HepG2 (cell line): ENCODE results near the gene APBA3. TPM values are rescaled to one million over a fixed set of nuclear protein-coding genes. Genes with fewer than 3 reads are reported as not detected.
A peak's percentile ranks its signal among the peaks of the same experiment; 100 is the strongest.

Experiments used
- CCAR2 ChIP-seq: fragments of 200-400 bp; formaldehyde crosslinking; optimal IDR thresholded peaks from 2 replicates; pipeline ENCODE3; 2018; ENCODE audit warnings: low read depth, mild to moderate bottlenecking, low read length, moderate library complexity
- FOSL2 ChIP-seq: sonication (generic); formaldehyde crosslinking; IDR thresholded peaks from 2 replicates; pipeline ENCODE4 v1.4.0; 2020; ENCODE audit warnings: missing genetic modification reagents
- FOXO1 ChIP-seq: sonication (generic); formaldehyde crosslinking; IDR thresholded peaks from 2 replicates; pipeline ENCODE4 v1.4.0; 2020; ENCODE audit warnings: missing genetic modification reagents
- GABPB1 ChIP-seq: IDR thresholded peaks from 2 replicates; pipeline ENCODE4 v1.6.1; 2016; ENCODE audit warnings: mild to moderate bottlenecking, missing genetic modification reagents, moderate library complexity, missing compliant biosample characterization
- GATAD1 ChIP-seq: IDR thresholded peaks from 2 replicates; pipeline ENCODE4 v1.6.1; 2016; ENCODE audit warnings: missing genetic modification reagents, missing compliant biosample characterization
- GLI4 ChIP-seq: sonication (generic); formaldehyde crosslinking; IDR thresholded peaks from 2 replicates; pipeline ENCODE4 v1.5.1; 2020; ENCODE audit warnings: missing genetic modification reagents, mild to moderate bottlenecking, moderate library complexity, borderline replicate concordance
- HNRNPLL ChIP-seq: fragments of 200-400 bp; formaldehyde crosslinking; IDR thresholded peaks from 2 replicates; pipeline ENCODE4 v1.6.1; 2017; ENCODE audit warnings: mild to moderate bottlenecking, low read depth, low read length; ENCODE audit not compliant: poor library complexity, severe bottlenecking
- KAT8 ChIP-seq: IDR thresholded peaks from 2 replicates; pipeline ENCODE4 v1.6.1; 2016; ENCODE audit warnings: missing genetic modification reagents, missing compliant biosample characterization
- KDM3A ChIP-seq: IDR thresholded peaks from 2 replicates; pipeline ENCODE4 v1.6.1; 2018; ENCODE audit warnings: low read depth, missing compliant biosample characterization
- KLF6 ChIP-seq: IDR thresholded peaks from 2 replicates; pipeline ENCODE4 v1.8.0; 2016; ENCODE audit warnings: missing biosample characterization, missing genetic modification reagents
- MAZ ChIP-seq, 2 experiments: sonication (generic) in 1 of 2; formaldehyde crosslinking in 1 of 2; IDR thresholded peaks; 2 replicates each; pipeline versions ENCODE4 v1.5.0 to v1.6.1; 2012 to 2020; ENCODE audit warnings: low read depth in 2 of 2, mild to moderate bottlenecking in 2 of 2, borderline replicate concordance in 1 of 2, improper control_type of control experiment in 1 of 2, low read length in 1 of 2, missing genetic modification reagents in 1 of 2, moderate library complexity in 1 of 2
- MTA1 ChIP-seq: sonication (generic); formaldehyde crosslinking; IDR thresholded peaks from 2 replicates; pipeline ENCODE4 v1.4.0; 2020; ENCODE audit warnings: missing genetic modification reagents, mild to moderate bottlenecking, borderline replicate concordance
- RFXAP ChIP-seq: sonication (generic); formaldehyde crosslinking; IDR thresholded peaks from 2 replicates; pipeline ENCODE4 v1.4.0; 2020; ENCODE audit warnings: missing genetic modification reagents, borderline replicate concordance
- SALL1 ChIP-seq: sonication (generic); formaldehyde crosslinking; IDR thresholded peaks from 2 replicates; pipeline ENCODE4 v1.8.0; 2022; ENCODE audit warnings: mild to moderate bottlenecking, missing genetic modification reagents
- ZBTB21 ChIP-seq: sonication (generic); formaldehyde crosslinking; IDR thresholded peaks from 2 replicates; pipeline ENCODE4 v1.4.0; 2020; ENCODE audit warnings: missing genetic modification reagents
- ZFX ChIP-seq: sonication (generic); formaldehyde crosslinking; IDR thresholded peaks from 2 replicates; pipeline ENCODE4 v1.4.0; 2020; ENCODE audit warnings: mild to moderate bottlenecking, low read depth, missing genetic modification reagents, moderate library complexity
- ZFY ChIP-seq: sonication (generic); formaldehyde crosslinking; IDR thresholded peaks from 2 replicates; pipeline ENCODE4 v1.4.0; 2020; ENCODE audit warnings: missing genetic modification reagents
- ZNF180 ChIP-seq: sonication (generic); formaldehyde crosslinking; IDR thresholded peaks from 2 replicates; pipeline ENCODE4 v1.4.0; 2020; ENCODE audit warnings: low read depth, missing genetic modification reagents, borderline replicate concordance
- polyA plus RNA-seq, 8 experiments: library from polyadenylated mRNA; depleted of rRNA in 3 of 8; stranded (reverse) in 7 of 8; unstranded in 1 of 8; fragments of >200 nt; fragmentation: Illumina TruSeq in 4 of 8; extraction: Trizol in 4 of 8; gene quantifications; 2 replicates each; pipeline versions ENCODE4 v1.2.1 to v1.2.3, GENCODE V29; 2011 to 2016; ENCODE audit warnings: low read depth in 4 of 8, missing spikeins in 1 of 8, mixed read lengths in 1 of 8; ENCODE audit not compliant: insufficient read depth in 1 of 8
- total RNA-seq, 5 experiments: library from RNA; depleted of rRNA; stranded (reverse); fragments of >200 nt; fragmentation: Illumina TruSeq; extraction: Trizol; gene quantifications; 2 replicates each; pipeline ENCODE4 v1.2.3, GENCODE V29; 2016; ENCODE audit warnings: low read depth in 1 of 5
- TF ChIP-seq, protein P1 (sequence below): sonication (generic); formaldehyde crosslinking; IDR thresholded peaks from 2 replicates; pipeline ENCODE4 v1.5.0; 2020; ENCODE audit warnings: mild to moderate bottlenecking, missing genetic modification reagents, moderate library complexity
- TF ChIP-seq, protein P2 (sequence below): sonication (generic); formaldehyde crosslinking; IDR thresholded peaks from 2 replicates; pipeline ENCODE4 v1.4.0; 2020; ENCODE audit warnings: mild to moderate bottlenecking, missing genetic modification reagents
- TF ChIP-seq, protein P3 (sequence below): sonication (generic); formaldehyde crosslinking; IDR thresholded peaks from 2 replicates; pipeline ENCODE4 v1.4.0; 2020; ENCODE audit warnings: mild to moderate bottlenecking, missing genetic modification reagents
- TF ChIP-seq, protein P4 (sequence below): IDR thresholded peaks from 2 replicates; pipeline ENCODE4 v1.6.1; 2012; ENCODE audit warnings: low read depth, low read length, improper control_type of control experiment

APBA3 gene
- total and polyA plus RNA-seq, 2 of the 13 experiments (the other 11 are each of a cell fraction or from before 2014, with no cell fraction given), result 14.2 to 14.3 TPM

DNA sequence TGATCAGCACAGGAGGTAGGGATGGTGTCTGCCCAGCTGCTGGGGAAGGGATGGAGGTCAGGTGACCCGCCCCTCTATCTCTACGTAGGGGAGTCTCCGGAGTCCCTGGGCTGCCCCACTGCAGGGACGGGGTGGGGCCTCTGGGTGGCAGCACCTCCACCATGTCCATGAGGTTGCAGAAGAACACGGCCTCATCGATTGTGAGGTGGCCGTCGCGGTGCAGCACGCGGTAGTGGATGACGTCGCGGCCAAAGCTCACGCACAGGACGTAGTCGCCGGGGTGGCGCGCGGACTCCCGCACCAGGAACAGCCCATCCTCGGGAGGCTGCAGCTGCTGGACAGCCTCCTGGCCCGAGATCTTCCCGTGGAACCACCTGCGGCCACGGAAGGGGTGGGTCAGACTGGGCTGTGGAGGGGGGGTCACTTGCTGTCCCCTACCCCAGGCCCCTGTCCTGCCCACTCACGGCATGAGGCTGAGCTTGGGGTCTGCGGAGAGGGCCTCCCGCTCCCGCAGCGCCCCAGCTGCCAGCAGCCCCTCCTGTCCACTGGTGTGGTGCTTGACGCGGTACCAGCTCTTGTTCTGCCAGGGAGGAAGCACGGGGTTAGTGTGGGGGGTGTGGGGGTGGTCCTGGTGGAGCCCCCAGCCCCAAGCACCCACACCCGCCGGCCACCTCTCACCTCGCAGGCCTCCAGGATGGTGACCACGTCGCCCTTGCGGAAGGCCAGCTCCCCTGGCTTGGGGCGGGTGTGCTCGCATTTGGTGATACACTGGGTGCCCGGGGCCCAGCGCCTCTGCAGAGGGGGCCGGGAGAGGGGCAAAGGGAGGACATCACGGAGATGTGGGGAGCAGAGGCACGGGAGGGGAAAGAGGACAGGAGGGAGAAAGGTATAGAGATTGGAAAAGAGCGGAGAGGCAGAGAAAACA lies 22.4 kb upstream of the APBA3 start (continued):
- peak; percentile 41; the same call in 1 of the 2 replicates for TF ChIP-seq ZFX
- TF ChIP-seq SALL1 (CRISPR knock-in tag), result peak; percentile 75
- peak; percentile 17; the same call in 1 of the 2 replicates for TF ChIP-seq FOSL2 (CRISPR knock-in tag)
- peak; percentile 78; the same call in 1 of the 2 replicates for TF ChIP-seq KLF6 (CRISPR knock-in tag)
- TF ChIP-seq GLI4 (CRISPR knock-in tag), result no peak
- TF ChIP-seq ZBTB21, result peak; percentile 69; the same call in 1 of the 2 replicates
- TF ChIP-seq RFXAP (CRISPR knock-in tag), result no peak
- TF ChIP-seq, protein P1, sequence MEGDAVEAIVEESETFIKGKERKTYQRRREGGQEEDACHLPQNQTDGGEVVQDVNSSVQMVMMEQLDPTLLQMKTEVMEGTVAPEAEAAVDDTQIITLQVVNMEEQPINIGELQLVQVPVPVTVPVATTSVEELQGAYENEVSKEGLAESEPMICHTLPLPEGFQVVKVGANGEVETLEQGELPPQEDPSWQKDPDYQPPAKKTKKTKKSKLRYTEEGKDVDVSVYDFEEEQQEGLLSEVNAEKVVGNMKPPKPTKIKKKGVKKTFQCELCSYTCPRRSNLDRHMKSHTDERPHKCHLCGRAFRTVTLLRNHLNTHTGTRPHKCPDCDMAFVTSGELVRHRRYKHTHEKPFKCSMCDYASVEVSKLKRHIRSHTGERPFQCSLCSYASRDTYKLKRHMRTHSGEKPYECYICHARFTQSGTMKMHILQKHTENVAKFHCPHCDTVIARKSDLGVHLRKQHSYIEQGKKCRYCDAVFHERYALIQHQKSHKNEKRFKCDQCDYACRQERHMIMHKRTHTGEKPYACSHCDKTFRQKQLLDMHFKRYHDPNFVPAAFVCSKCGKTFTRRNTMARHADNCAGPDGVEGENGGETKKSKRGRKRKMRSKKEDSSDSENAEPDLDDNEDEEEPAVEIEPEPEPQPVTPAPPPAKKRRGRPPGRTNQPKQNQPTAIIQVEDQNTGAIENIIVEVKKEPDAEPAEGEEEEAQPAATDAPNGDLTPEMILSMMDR (CRISPR knock-in tag), result peak; percentile 79
- 0 out of 2 replicates have a peak, but pooled peaks have one; percentile 26 for TF ChIP-seq ZFY (CRISPR knock-in tag)
- TF ChIP-seq MTA1 (CRISPR knock-in tag), result 0 out of 2 replicates have a peak, but pooled peaks have one; percentile 46
- peak; percentile 63; the same call in 1 of the 2 replicates for TF ChIP-seq KDM3A
- peak; percentile 50; the same call in 1 of the 2 replicates for TF ChIP-seq GABPB1 (CRISPR knock-in tag)
- no peak for TF ChIP-seq CCAR2
- TF ChIP-seq MAZ (IDR thresholded peaks at IDR 0.05; ENCODE audit: borderline replicate concordance, low read depth, low read length), result no peak
- TF ChIP-seq MAZ (CRISPR knock-in tag; IDR thresholded peaks at IDR 0.05; ENCODE audit: low read depth), result no peak
- TF ChIP-seq FOXO1 (CRISPR knock-in tag), result peak; percentile 30; the same call in 1 of the 2 replicates
- TF ChIP-seq, protein P2, sequence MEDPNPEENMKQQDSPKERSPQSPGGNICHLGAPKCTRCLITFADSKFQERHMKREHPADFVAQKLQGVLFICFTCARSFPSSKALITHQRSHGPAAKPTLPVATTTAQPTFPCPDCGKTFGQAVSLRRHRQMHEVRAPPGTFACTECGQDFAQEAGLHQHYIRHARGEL (CRISPR knock-in tag), result no peak
- 0 out of 2 replicates have a peak, but pooled peaks have one; percentile 21 for TF ChIP-seq KAT8 (CRISPR knock-in tag)
- TF ChIP-seq GATAD1 (CRISPR knock-in tag), result peak; percentile 43; the same call in 1 of the 2 replicates
- peak; percentile 27 for TF ChIP-seq HNRNPLL
- TF ChIP-seq, protein P3, sequence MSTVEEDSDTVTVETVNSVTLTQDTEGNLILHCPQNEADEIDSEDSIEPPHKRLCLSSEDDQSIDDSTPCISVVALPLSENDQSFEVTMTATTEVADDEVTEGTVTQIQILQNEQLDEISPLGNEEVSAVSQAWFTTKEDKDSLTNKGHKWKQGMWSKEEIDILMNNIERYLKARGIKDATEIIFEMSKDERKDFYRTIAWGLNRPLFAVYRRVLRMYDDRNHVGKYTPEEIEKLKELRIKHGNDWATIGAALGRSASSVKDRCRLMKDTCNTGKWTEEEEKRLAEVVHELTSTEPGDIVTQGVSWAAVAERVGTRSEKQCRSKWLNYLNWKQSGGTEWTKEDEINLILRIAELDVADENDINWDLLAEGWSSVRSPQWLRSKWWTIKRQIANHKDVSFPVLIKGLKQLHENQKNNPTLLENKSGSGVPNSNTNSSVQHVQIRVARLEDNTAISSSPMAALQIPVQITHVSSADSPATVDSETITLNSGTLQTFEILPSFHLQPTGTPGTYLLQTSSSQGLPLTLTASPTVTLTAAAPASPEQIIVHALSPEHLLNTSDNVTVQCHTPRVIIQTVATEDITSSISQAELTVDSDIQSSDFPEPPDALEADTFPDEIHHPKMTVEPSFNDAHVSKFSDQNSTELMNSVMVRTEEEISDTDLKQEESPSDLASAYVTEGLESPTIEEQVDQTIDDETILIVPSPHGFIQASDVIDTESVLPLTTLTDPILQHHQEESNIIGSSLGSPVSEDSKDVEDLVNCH (CRISPR knock-in tag), result no peak
- TF ChIP-seq, protein P4, sequence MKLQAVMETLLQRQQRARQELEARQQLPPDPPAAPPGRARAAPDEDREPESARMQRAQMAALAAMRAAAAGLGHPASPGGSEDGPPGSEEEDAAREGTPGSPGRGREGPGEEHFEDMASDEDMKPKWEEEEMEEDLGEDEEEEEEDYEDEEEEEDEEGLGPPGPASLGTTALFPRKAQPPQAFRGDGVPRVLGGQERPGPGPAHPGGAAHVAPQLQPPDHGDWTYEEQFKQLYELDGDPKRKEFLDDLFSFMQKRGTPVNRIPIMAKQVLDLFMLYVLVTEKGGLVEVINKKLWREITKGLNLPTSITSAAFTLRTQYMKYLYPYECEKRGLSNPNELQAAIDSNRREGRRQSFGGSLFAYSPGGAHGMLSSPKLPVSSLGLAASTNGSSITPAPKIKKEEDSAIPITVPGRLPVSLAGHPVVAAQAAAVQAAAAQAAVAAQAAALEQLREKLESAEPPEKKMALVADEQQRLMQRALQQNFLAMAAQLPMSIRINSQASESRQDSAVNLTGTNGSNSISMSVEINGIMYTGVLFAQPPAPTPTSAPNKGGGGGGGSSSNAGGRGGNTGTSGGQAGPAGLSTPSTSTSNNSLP, result no peak
- TF ChIP-seq ZNF180 (CRISPR knock-in tag), result no peak
